ENCODE results near the gene LYSMD1.
A peak's percentile ranks its signal among the peaks of the same experiment; 100 is the strongest.
"Not testable (repeated sequence)": the region's sequence is repeated elsewhere in the genome, so short reads cannot be mapped to it uniquely, and the experiment has no call there.

The LYSMD1 gene

DNA sequence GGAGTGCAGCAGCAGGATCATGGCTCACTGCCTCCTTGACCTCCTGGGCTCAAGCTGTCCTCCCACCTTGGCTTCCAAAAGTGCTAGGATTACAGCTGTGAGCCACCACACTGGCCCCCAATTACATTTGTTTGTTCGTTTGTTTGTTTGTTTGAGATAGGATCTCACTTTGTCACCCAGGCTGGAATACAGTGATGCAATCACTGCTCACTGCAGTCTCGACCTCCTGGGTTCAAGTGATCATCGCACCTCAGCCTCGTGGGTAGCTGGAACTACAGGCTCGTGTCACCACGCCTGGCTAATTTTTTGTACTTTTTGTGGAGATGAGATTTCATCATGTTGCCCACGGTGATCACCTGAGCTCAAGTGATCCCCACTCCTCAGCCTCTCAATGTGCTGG lies 26.3 kb upstream of the LYSMD1 start:
- TF ChIP-seq ESRRG (CRISPR knock-in tag; IDR thresholded peaks at IDR 0.05) (no peak), TCF4 (CRISPR knock-in tag; IDR thresholded peaks at IDR 0.05; ENCODE audit: borderline replicate concordance) (no peak), CSDC2 (CRISPR knock-in tag; IDR thresholded peaks at IDR 0.05) (no peak), ZFP30 (CRISPR knock-in tag; IDR thresholded peaks at IDR 0.05) (no peak), ZNF565 (CRISPR knock-in tag; conservative IDR thresholded peaks at IDR 0.05; ENCODE audit: low read depth) (no peak), PPARA (CRISPR knock-in tag; IDR thresholded peaks at IDR 0.05; ENCODE audit: borderline replicate concordance) (no peak), ARNTL (CRISPR knock-in tag; IDR thresholded peaks at IDR 0.05; ENCODE audit: borderline replicate concordance, low read depth) (no peak), ZFP3 (CRISPR knock-in tag; IDR thresholded peaks at IDR 0.05) (no peak), GLIS3 (CRISPR knock-in tag; IDR thresholded peaks at IDR 0.05) (no peak)
- TF ChIP-seq, protein P1, sequence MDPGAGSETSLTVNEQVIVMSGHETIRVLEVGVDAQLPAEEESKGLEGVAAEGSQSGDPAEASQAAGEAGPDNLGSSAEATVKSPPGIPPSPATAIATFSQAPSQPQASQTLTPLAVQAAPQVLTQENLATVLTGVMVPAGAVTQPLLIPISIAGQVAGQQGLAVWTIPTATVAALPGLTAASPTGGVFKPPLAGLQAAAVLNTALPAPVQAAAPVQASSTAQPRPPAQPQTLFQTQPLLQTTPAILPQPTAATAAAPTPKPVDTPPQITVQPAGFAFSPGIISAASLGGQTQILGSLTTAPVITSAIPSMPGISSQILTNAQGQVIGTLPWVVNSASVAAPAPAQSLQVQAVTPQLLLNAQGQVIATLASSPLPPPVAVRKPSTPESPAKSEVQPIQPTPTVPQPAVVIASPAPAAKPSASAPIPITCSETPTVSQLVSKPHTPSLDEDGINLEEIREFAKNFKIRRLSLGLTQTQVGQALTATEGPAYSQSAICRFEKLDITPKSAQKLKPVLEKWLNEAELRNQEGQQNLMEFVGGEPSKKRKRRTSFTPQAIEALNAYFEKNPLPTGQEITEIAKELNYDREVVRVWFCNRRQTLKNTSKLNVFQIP (CRISPR knock-in tag; IDR thresholded peaks at IDR 0.05; ENCODE audit: borderline replicate concordance, low read depth): no peak
- TF ChIP-seq, protein P2, sequence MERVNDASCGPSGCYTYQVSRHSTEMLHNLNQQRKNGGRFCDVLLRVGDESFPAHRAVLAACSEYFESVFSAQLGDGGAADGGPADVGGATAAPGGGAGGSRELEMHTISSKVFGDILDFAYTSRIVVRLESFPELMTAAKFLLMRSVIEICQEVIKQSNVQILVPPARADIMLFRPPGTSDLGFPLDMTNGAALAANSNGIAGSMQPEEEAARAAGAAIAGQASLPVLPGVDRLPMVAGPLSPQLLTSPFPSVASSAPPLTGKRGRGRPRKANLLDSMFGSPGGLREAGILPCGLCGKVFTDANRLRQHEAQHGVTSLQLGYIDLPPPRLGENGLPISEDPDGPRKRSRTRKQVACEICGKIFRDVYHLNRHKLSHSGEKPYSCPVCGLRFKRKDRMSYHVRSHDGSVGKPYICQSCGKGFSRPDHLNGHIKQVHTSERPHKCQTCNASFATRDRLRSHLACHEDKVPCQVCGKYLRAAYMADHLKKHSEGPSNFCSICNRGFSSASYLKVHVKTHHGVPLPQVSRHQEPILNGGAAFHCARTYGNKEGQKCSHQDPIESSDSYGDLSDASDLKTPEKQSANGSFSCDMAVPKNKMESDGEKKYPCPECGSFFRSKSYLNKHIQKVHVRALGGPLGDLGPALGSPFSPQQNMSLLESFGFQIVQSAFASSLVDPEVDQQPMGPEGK (CRISPR knock-in tag; IDR thresholded peaks at IDR 0.05; ENCODE audit: borderline replicate concordance): no peak
- no peak for ATAC-seq

DNA sequence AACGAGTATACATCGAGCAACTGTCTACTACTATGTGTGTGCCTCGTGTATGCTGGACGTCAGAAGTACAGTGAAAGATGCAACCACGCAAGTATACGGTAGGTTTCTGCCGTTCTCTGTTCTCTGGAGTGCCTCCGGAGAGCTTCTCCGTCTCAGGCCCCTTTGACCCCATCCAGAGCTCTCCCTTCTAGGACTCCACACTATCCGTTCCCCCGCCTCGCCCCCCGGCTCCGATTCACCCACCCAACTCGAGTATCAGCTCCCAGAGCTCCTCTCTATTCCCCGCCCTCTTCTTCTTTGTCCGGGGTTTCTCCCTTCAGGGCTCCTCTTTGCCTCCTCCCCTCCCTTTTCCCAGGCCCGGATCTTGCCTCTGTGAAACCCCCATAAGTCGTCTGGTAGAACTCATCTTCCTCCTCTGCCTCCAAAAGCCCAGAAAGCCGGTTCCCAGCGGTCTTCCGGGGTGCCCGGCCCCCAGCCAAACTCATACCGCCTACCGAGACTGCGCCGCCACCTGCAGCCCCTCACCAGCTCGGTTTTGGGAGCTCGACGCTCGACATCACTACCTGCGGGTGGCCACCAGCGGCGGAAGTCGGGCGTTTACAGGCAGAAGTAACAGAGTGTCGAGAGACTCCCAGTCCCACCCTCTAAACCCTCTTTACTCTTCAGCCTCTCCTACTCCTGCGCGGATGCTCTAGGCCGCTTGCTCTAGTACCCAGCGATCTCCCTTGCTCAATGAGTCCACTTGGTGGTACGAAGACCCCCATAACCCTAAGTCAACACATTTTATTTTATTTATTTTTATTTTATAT lies 24.1 kb upstream of the LYSMD1 start, which contains the start of gene VPS72:
TSS of gene VPS72 (minus strand) at position 561 of the 809 bp plus-strand sequence. CDS start at position 485, 76 bp downstream.
- TF ChIP-seq PPARA (CRISPR knock-in tag; IDR thresholded peaks at IDR 0.05; ENCODE audit: borderline replicate concordance): no peak
- no peak for TF ChIP-seq OSR1 (CRISPR knock-in tag; IDR thresholded peaks at IDR 0.05)
- no peak for TF ChIP-seq ZFP30 (CRISPR knock-in tag; IDR thresholded peaks at IDR 0.05)
- TF ChIP-seq ZC3H10 (CRISPR knock-in tag; IDR thresholded peaks at IDR 0.05): peak; percentile 46; the same call in 1 of the 2 replicates
- TF ChIP-seq ZNF565 (CRISPR knock-in tag; conservative IDR thresholded peaks at IDR 0.05; ENCODE audit: low read depth): no peak
- TF ChIP-seq ZFP3 (CRISPR knock-in tag; IDR thresholded peaks at IDR 0.05): 0 out of 2 replicates have a peak, but pooled peaks have one; percentile 35
- peak; percentile 94 for ATAC-seq

DNA sequence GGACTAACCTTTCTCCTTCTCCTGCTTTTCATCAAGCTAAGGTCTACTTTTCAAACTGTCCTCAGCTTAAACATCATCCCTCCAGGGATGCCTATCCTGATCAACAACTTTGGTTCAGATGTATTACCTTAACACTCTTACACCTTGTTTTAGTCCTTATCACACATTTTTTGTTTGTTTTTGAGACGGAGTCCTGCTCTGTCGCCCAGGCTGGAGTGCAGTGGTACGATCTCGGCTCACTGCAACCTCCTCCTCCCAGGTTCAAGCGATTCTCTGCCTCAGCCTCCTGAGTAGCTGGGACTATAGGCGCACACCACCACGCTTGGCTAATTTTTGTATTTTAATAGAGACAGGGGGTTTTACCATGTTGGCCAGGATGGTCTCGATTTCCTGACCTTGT lies 23.0 kb upstream of the LYSMD1 start:
- ATAC-seq: not testable (repeated sequence)

DNA sequence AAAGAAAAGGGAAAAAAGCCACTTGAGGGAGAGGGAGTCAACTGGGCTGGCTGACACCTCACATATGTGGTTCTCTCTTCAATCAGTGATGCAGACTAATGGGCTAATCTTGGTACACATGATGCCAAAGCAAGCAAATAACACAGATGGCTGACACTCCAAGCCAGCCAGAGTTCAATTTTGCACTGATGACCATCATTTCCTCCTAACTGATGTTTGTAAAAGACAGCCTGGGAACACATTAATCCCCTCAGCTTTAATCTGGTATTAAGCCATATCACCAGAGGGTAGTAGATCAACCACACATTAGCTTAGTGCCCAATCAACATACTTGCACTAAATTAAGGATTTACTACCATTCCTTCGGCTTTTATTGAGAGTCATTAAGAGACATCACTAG lies 21.5 kb upstream of the LYSMD1 start:
- ATAC-seq: no peak
- TF ChIP-seq ZNF70 (CRISPR knock-in tag; IDR thresholded peaks at IDR 0.05) (no peak), ARNTL (CRISPR knock-in tag; IDR thresholded peaks at IDR 0.05; ENCODE audit: borderline replicate concordance, low read depth) (no peak), SNAI2 (CRISPR knock-in tag; IDR thresholded peaks at IDR 0.05) (no peak), BACH2 (CRISPR knock-in tag; IDR thresholded peaks at IDR 0.05; ENCODE audit: borderline replicate concordance) (no peak), GLIS3 (CRISPR knock-in tag; IDR thresholded peaks at IDR 0.05) (no peak), ZFP3 (CRISPR knock-in tag; IDR thresholded peaks at IDR 0.05) (no peak), ZC3H10 (CRISPR knock-in tag; IDR thresholded peaks at IDR 0.05) (no peak), CSDC2 (CRISPR knock-in tag; IDR thresholded peaks at IDR 0.05) (no peak), TCF4 (CRISPR knock-in tag; IDR thresholded peaks at IDR 0.05; ENCODE audit: borderline replicate concordance) (no peak), ZFP30 (CRISPR knock-in tag; IDR thresholded peaks at IDR 0.05) (no peak), RARB (CRISPR knock-in tag; IDR thresholded peaks at IDR 0.05) (no peak), OSR1 (CRISPR knock-in tag; IDR thresholded peaks at IDR 0.05) (no peak), TOX (CRISPR knock-in tag; IDR thresholded peaks at IDR 0.05; ENCODE audit: borderline replicate concordance) (no peak), ZNF565 (CRISPR knock-in tag; conservative IDR thresholded peaks at IDR 0.05; ENCODE audit: low read depth) (no peak), ESRRG (CRISPR knock-in tag; IDR thresholded peaks at IDR 0.05) (no peak), ZNF8 (CRISPR knock-in tag; IDR thresholded peaks at IDR 0.05) (no peak)
- TF ChIP-seq, protein P1 (CRISPR knock-in tag; IDR thresholded peaks at IDR 0.05; ENCODE audit: borderline replicate concordance, low read depth): no peak
- TF ChIP-seq, protein P3, sequence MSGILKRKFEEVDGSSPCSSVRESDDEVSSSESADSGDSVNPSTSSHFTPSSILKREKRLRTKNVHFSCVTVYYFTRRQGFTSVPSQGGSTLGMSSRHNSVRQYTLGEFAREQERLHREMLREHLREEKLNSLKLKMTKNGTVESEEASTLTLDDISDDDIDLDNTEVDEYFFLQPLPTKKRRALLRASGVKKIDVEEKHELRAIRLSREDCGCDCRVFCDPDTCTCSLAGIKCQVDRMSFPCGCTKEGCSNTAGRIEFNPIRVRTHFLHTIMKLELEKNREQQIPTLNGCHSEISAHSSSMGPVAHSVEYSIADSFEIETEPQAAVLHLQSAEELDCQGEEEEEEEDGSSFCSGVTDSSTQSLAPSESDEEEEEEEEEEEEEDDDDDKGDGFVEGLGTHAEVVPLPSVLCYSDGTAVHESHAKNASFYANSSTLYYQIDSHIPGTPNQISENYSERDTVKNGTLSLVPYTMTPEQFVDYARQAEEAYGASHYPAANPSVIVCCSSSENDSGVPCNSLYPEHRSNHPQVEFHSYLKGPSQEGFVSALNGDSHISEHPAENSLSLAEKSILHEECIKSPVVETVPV (CRISPR knock-in tag; IDR thresholded peaks at IDR 0.05): no peak
- TF ChIP-seq, protein P4, sequence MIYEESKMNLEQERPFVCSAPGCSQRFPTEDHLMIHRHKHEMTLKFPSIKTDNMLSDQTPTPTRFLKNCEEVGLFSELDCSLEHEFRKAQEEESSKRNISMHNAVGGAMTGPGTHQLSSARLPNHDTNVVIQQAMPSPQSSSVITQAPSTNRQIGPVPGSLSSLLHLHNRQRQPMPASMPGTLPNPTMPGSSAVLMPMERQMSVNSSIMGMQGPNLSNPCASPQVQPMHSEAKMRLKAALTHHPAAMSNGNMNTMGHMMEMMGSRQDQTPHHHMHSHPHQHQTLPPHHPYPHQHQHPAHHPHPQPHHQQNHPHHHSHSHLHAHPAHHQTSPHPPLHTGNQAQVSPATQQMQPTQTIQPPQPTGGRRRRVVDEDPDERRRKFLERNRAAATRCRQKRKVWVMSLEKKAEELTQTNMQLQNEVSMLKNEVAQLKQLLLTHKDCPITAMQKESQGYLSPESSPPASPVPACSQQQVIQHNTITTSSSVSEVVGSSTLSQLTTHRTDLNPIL (CRISPR knock-in tag; IDR thresholded peaks at IDR 0.05; ENCODE audit: low read depth): no peak

Data from SK-N-SH treated with all-trans-retinoic acid at 6 μM for 48 hours (cell line).